GM12864 (cell line): Measurements from ENCODE around the gene MNT.

ENCODE experiments used
- DNase-seq: peaks from one replicate; pipeline ENCODE4 v3.0.0-alpha.2; 2011; ENCODE audit warnings: low read depth
- H3K4me3 ChIP-seq: 2 replicates; pipeline ENCODE4 v1.5.1; 2011; ENCODE audit warnings: mild to moderate bottlenecking, low read depth, low read length, control low read depth
- TF ChIP-seq, protein P1 (sequence below): IDR thresholded peaks from 2 replicates; pipeline ENCODE4 v1.5.1; 2011; ENCODE audit warnings: low read depth, mild to moderate bottlenecking, moderate library complexity, low read length, control low read depth, inconsistent platforms; ENCODE audit errors: missing control alignments

Gene MNT

GRCh38 chr17:2362881-2363280 is 38.0 kb downstream of the MNT start:
- DNase-seq, result no peak
- TF ChIP-seq, protein P1, sequence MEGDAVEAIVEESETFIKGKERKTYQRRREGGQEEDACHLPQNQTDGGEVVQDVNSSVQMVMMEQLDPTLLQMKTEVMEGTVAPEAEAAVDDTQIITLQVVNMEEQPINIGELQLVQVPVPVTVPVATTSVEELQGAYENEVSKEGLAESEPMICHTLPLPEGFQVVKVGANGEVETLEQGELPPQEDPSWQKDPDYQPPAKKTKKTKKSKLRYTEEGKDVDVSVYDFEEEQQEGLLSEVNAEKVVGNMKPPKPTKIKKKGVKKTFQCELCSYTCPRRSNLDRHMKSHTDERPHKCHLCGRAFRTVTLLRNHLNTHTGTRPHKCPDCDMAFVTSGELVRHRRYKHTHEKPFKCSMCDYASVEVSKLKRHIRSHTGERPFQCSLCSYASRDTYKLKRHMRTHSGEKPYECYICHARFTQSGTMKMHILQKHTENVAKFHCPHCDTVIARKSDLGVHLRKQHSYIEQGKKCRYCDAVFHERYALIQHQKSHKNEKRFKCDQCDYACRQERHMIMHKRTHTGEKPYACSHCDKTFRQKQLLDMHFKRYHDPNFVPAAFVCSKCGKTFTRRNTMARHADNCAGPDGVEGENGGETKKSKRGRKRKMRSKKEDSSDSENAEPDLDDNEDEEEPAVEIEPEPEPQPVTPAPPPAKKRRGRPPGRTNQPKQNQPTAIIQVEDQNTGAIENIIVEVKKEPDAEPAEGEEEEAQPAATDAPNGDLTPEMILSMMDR, result no peak
- H3K4me3 ChIP-seq, result no peak overlapping the region

DNA sequence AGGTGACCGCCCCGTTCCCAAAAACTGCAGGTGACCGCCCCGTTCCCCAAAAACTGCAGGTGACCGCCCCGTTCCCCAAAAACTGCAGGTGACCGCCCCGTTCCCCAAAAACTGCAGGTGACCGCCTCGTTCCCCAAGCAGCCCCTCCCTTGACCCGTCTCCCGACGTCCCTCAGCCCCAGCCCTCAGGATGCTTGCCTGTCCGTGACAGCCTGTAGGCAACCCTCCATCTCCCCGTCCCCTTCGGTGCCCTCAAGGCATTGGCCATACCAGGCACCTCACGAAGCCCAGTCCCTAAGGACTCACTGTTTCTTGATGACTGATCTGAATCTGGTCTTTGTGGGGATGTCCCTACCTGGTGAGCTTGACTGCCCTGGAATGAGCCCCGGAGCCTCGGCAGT is 38.4 kb downstream of the MNT start:
- DNase-seq, result no peak
- TF ChIP-seq, protein P1, result no peak
- no peak overlapping the region for H3K4me3 ChIP-seq

DNA sequence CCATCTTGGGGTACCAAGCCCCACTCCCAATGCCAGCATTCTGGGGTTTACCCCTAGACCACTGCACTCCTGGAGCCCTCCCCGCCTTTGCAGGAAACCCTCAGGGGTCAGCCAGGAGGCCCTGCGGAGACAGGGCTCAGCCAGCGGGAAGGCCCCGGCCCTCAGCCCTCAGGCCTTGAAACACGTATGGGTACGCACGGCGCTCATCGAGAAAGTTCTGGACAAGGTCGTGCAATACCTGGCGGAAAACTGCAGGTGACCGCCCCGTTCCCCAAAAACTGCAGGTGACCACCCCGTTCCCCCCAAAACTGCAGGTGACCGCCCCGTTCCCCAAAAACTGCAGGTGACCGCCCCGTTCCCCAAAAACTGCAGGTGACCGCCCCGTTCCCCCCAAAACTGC is 38.8 kb downstream of the MNT start:
- TF ChIP-seq, protein P1, result no peak
- H3K4me3 ChIP-seq, result no peak overlapping the region
- DNase-seq, result no peak

- DNase-seq, result no peak
- TF ChIP-seq, protein P1, result no peak
- H3K4me3 ChIP-seq, result no peak overlapping the region
Observed at GRCh38 chr17:2361010-2361760, 39.7 kb downstream of the MNT start.

DNA sequence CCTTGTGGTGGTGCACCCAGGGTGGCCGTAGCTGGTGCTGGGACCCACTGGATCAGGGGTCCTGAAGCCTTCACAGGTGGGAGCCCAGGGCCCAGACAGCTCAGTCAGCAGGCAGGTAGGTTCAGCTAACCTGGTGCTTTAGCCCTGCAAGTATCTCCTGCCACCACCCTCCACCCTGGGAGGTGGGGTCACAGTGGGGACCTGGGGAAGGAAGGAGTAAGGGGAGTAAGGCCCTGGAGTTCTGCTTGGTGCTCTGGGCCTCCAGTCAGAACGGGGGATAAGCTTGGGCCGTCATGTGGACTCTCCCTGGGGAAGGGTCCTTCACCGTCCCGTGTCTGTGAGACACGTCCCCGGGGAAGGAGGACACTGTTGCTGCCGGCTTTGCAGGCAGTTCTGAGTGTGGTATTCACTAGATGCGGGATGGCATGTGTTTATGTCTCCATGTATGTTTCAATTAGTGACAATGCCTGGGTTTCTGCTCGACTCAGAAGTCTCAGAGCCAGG is 42.9 kb downstream of the MNT start:
- TF ChIP-seq, protein P1, result no peak
- H3K4me3 ChIP-seq, result no peak overlapping the region
- DNase-seq, result no peak

DNA sequence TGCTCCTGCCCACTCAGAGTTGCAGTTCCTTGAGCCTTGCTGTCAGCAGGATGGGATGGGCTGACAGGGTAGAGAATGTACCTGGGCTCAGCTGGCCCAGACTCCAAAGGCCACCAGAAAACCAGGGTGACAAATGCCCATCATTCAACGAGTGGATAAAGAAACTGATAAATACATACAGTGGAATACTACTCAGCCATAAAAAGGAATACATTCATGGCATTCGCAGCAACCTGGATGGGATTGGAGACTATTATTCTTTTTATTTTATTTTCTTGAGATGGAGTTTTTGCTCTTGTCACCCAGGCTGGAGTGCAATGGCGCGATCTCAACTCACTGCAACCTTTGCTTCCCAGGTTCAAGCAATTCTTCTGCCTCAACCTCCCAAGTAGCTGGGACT is 43.6 kb downstream of the MNT start:
- no peak for DNase-seq
- TF ChIP-seq, protein P1, result no peak
- H3K4me3 ChIP-seq, result no peak overlapping the region

DNA sequence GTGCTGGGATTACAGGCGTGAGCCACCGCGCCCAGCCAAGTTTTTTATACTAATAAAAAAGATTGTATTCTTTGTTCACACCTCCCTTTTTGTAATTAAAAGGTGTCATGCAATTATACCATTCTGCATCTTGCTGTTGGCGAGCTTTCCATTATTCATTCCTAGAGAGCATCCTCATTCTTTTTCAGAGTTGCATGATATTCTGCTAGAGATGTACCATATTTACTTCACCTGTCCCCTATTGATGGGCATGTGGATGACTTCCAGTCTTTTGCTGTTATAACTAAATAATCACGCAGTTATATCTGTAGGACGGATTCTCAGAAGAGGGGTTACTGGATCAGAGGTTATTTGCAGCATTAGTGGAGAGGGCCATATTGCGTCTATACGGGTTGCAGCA is 46.5 kb downstream of the MNT start:
- DNase-seq, result no peak
- TF ChIP-seq, protein P1, result no peak
- no peak overlapping the region for H3K4me3 ChIP-seq
